ENCODE measurements around the gene MARK1.

The MARK1 gene

DNA sequence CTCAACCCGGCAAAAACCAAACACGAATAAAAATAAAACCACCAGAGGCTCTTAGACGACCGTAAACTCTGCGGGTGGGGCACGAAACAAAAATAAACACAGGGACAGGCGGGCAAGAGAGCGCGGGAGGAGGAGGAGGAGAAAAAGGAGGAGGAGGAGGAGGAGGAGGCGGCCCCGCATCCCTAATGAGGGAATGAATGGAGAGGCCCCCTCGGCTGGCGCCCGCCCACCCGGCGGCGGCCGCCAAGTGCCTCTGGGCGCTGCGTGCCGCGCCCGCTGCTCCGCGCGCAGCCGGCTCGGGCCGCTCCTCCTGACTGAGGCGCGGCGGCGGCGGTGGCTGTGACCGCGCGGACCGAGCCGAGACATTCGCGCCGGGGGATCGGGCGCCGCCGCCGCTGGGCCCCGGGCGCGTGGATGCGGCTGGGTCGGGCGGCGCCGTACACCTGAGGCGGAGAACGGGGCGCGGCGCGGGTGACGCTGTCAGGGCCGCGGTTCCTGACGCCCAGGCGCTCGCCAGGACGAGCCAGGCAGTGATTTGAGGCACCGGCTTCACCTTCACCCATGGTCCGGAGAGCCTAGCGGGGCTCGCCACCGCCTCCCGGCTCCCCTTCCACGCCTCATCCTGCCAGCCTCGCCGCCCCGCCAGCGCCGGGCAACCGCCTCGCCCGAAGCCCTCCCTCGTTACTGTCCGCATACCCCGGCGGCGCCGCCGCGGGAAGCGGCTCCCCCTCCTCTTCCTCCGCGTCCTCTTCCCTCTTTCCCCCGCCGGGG, at the start of gene MARK1:
TSS of gene MARK1 (plus strand) at position 229 of the 771 bp plus-strand sequence. CDS start 687 bp downstream, outside the sequence.
- peak; percentile 71 for DNase-seq

DNA sequence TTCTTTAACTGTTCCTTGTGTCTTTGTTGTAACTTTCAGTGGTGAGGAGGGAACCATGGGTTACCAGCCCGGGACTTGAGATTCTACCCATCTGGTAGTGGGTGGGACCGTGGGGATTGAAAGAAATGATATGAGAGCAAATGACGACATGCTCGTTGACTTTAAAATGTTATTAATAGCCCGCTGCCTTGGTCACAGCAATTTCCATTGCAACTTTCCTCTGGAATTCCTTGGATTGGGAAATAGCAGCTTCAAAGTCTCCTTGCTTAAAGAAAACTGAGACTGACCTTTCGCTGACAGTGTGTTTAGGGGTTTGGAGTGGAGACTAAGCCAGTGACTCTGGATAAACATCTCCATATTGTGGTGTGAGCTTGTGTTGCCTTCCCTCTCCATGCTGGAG, 44.2 kb upstream of the MARK1 start:
- no peak for DNase-seq

GRCh38 chr1:220484135-220484534, 43.8 kb upstream of the MARK1 start:
- DNase-seq = no peak

GRCh38 chr1:220485131-220485530, 42.8 kb upstream of the MARK1 start:
- DNase-seq = no peak

DNA sequence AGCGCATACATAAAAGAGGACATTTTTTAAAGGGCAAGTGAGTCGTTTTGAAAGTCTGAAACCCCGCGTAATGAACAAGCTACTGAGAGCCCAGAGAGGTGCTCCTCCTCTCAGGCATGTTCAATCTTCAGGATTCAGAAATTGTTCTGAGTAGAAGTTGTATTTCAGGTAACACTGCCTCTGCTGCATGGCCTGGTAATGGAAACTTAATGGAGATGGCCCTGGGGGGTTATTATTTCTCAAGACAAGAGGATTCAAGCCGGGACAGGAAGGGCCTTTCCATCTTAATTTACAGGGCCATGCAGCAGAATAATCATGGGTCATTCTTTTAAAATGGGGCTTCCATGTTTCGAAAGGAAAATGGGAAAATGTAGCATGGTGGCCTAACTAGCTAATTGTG, 42.1 kb upstream of the MARK1 start:
- no peak for DNase-seq

DNA sequence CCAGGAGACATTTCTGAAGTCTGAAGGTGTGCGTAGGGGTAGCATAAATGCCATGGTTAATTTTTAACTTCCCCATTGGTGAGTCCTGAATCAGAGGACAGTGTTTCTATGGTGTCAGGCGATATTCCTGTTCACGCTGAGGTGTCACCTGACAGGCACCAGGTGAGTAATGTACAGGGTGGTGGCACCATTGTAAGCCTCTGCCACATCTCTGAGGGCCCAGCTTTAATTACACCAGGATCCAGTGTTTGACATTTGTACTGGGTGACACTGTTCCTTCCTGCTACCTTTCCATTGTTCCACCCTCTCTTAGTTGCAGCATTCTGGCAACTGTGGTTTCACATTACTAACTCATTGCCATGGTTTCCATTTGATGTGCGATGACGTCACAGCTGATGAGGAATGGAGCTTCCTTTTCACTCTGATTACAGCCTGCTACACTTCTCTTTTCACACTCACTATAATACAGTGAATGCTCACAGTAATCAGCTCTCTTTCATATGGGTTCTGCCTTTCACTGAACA, 40.6 kb upstream of the MARK1 start:
- peak; percentile 70 for DNase-seq

- DNase-seq = no peak
Observed at GRCh38 chr1:220491891-220492290, 36.0 kb upstream of the MARK1 start.

- peak; percentile 84 for DNase-seq
Observed at GRCh38 chr1:220497220-220497947, 30.6 kb upstream of the MARK1 start.

GRCh38 chr1:220498188-220498587, 29.7 kb upstream of the MARK1 start:
- DNase-seq = peak; percentile 97

DNA sequence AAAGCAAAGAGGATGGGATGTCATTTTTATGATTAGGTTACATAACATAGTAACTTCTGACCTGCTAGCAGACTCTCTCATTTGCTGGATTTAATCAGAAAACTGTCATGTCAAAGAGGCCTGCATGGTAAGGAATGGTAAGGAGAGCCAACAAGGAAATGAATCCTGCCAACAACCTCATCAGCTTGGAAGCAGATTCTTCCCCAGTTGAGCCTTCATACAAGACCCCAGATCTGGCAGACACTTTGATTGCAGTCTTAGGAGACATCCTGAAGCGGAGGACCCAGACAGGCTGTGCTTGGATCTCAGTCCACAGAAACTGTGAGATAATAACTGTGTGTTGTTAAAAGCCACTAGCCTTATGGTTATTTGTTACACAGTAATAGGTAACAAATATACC, 27.6 kb upstream of the MARK1 start:
- no peak for DNase-seq

DNA sequence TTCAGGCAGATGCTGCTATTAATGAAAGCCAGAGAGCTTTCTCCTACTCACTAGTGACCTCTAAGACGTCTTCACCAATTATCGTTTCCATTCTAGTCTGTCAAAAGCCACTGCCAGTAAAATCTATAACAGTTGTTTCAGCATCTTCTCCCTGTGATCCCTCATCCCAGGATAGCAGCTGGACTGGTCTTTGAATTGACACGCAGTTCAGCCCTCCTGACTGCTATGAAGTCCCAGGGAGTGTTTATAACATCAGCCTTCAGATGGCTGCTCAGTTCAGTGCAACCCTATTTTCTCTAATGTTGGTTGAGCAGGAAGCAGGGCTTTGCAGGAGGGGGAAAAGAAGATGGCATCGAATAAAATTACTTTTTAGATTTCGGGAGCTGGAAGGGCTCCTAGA, 23.6 kb upstream of the MARK1 start:
- DNase-seq = no peak

DNA sequence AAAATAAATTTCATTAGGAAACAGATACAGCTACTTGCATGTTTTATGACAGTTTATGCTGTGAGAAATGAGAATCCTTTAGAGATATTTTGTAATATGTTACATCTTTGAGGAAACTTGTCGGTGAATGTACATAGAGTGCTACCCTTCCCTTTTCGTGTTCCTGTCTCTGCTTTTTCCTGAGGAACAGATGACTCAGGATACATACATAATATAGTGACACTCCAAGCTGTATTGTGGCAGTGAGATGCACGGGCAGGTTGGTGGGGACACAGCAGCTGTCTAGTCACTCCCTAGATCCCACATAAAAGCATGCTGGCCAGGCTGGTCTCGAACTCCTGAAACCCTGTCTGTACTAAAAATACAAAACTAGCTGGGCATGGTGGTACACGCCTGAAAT, 20.9 kb upstream of the MARK1 start:
- DNase-seq = no peak

GRCh38 chr1:220511179-220511578, 16.8 kb upstream of the MARK1 start:
- DNase-seq = no peak

- no peak for DNase-seq
Observed at GRCh38 chr1:220511785-220512184, 16.2 kb upstream of the MARK1 start.

- DNase-seq = no peak
Observed at GRCh38 chr1:220513834-220514233, 14.1 kb upstream of the MARK1 start.

DNA sequence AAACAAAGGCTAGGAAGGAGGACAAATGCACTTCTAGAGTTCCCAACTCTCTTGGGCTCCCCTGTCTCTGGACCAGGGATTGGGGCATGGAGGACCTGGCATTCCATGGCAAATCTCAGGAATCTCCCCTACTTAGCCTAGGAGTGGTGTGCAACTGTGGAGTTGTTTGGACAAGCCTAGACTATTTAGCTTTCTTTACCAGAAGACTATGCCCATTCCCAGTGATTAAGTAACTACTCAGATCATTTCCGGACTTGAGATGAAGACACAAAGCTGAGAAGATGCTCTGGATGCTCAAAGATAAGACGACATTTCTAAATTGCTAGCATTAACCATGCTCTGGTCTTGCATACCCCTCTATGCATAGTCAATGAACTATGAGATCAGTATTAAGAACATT, 13.7 kb upstream of the MARK1 start:
- DNase-seq = no peak

- no peak for DNase-seq
Observed at GRCh38 chr1:220516014-220516721, 11.8 kb upstream of the MARK1 start.

DNA sequence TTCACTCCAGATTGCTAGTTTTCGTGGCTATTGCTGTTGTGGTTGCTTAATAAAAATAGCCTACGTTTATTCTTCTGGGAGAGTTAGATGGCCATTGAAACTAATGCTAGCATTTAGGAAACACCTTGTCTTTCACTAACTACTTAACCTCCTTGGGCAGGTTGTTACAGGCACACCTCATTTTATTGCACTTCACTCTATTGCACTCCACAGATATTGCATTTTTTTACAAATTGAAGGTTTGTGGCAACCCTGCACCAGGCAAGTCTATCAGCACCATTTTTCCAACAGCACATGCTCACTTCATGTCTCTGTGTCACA, 11.3 kb upstream of the MARK1 start:
- no peak for DNase-seq

DNA sequence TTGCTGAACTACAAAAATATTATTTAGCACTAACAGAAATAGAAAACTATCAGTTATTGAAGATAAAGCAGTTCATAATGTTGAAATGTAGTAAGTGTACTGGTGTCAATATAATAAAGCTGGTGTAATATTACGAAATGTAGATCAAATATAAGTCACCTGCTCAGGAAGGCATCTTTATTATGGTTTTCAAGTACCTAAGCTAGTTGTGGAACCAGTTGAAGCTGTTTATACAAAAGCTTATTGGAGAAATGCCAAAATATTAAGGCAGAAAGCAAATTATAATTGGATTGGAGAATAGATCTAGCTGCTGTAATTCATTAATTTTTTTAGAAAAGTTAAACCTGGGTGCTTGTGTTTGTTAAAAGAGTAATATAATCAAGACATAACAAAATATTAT, 6.2 kb upstream of the MARK1 start:
- peak; percentile 67 for DNase-seq

- peak; percentile 22 for DNase-seq
Observed at GRCh38 chr1:220526294-220526693, 1.6 kb upstream of the MARK1 start.

DNA sequence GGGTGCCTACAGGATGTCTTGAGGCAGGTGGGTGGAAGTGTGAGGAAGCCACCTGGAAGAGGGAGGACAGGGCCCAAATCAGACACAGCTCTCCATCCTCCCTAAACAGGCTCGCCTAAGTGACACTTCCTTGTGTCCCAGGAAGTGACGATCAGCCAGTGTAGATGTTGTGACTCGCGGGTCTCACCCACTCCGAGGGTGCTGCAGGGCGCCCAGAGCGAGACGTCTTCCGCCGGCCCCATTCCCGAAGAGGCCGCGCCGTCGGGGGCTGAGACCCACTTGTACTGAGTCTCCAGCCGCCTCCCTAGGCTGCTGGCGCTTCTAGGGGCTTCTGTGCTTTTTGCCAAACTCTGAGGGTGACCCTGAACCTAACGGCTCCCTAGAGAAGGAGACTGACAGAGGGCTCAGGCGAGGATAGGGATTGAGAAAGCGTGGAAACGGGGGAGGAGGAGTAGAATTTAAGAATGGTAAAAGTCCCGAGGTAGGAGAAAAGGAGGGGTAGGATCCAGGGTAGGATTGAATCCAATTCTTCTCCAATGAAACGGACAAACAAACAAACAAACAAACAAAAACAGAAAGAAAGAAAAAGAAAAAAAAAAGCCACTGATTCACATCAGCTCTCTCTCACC, 543 bp upstream of the MARK1 start:
- DNase-seq = peak; percentile 86

GRCh38 chr1:220528679-220529501, 954 bp downstream of the MARK1 start:
- peak; percentile 65 for DNase-seq

Measured in NCI-H2171 treated with DMSO at 0.1 percent for 48 hours (cell line).